PC-3 (cell line): ENCODE data around the gene TBX5. TPM values are rescaled to one million over a fixed set of nuclear protein-coding genes. Genes with fewer than 3 reads are reported as not detected.

ENCODE experiments used
- ATAC-seq: fragments of 200-7000 bp; cut with Tn5 transposase; 2 replicates; pipeline ENCODE4 v1.9.1; 2020; ENCODE audit warnings: mild to moderate bottlenecking, moderate library complexity
- BruUV-seq: library from RNA; stranded (reverse); fragments of 400-500 nt; replicated peaks from 2 replicates; lab custom pipeline; 2021; lab: Mats Ljungman, UMichigan
- CTCF ChIA-PET: fragments of 300-600 bp; sonication (Branson Sonifier 250); formaldehyde crosslinking; loops from one replicate; lab custom pipeline; 2022; ENCODE audit warnings: antibody characterized with exemption; lab: Charles Lee
- POLR2A ChIA-PET: fragments of 300-600 bp; sonication (Branson Sonifier 250); formaldehyde crosslinking; loops from one replicate; lab custom pipeline; 2022; ENCODE audit warnings: antibody characterized with exemption; ENCODE audit not compliant: unreplicated experiment; lab: Charles Lee
- DNase-seq: peaks from one replicate; pipeline ENCODE4 v3.0.0-alpha.2; 2015
- H2AFZ ChIP-seq: fragments of 300-600 bp; sonication (generic); 2 replicates; pipeline ENCODE4 v1.6.0; 2016; ENCODE audit warnings: antibody characterized with exemption, low read length
- H3F3A ChIP-seq: fragments of 300-600 bp; sonication (generic); one replicate; pipeline ENCODE4 v1.6.0; 2017; ENCODE audit warnings: antibody characterized with exemption, low read length, control low read depth, mild to moderate bottlenecking; ENCODE audit not compliant: unreplicated experiment
- H3K27ac ChIP-seq: fragments of 300-600 bp; sonication (generic); 2 replicates; pipeline ENCODE4 v1.5.1; 2016; ENCODE audit warnings: mild to moderate bottlenecking, low read length
- H3K27me3 ChIP-seq: fragments of 300-600 bp; sonication (generic); 2 replicates; pipeline ENCODE4 v1.6.1; 2016; ENCODE audit warnings: low read length, mixed read lengths
- H3K36me3 ChIP-seq: fragments of 300-600 bp; sonication (generic); 2 replicates; pipeline ENCODE4 v1.6.1; 2016; ENCODE audit warnings: low read depth, mixed run types, low read length, mixed read lengths
- H3K4me1 ChIP-seq: fragments of 300-600 bp; sonication (generic); 2 replicates; pipeline ENCODE4 v1.5.1; 2016; ENCODE audit warnings: low read length; ENCODE audit not compliant: insufficient read depth
- H3K4me2 ChIP-seq: fragments of 300-600 bp; sonication (generic); 2 replicates; pipeline ENCODE4 v1.6.0; 2016; ENCODE audit warnings: low read length
- H3K4me3 ChIP-seq: fragments of 300-600 bp; sonication (generic); 2 replicates; pipeline ENCODE4 v1.5.1; 2016; ENCODE audit warnings: mild to moderate bottlenecking, low read length, mixed read lengths
- H3K79me2 ChIP-seq: fragments of 300-600 bp; sonication (generic); 2 replicates; pipeline ENCODE4 v1.6.1; 2017; ENCODE audit warnings: low read length, mixed read lengths
- H3K9ac ChIP-seq: fragments of 300-600 bp; sonication (generic); 2 replicates; pipeline ENCODE4 v1.6.0; 2016; ENCODE audit warnings: mild to moderate bottlenecking, low read length
- H3K9me2 ChIP-seq: fragments of 300-600 bp; sonication (generic); replicated peaks from 2 replicates; pipeline ENCODE4 v1.6.1; 2016; ENCODE audit warnings: mixed run types, low read length, mixed read lengths
- H3K9me3 ChIP-seq: fragments of 300-600 bp; sonication (generic); 2 replicates; pipeline ENCODE4 v1.6.1; 2016; ENCODE audit warnings: low read length, mixed read lengths
- H4K20me1 ChIP-seq: fragments of 300-600 bp; sonication (generic); 2 replicates; pipeline ENCODE4 v1.6.1; 2016; ENCODE audit warnings: low read length, mixed read lengths
- EZH2 ChIP-seq: fragments of 300-600 bp; sonication (generic); IDR thresholded peaks from one replicate; pipeline ENCODE4 v1.6.1; 2017; ENCODE audit warnings: antibody characterized with exemption, mild to moderate bottlenecking, low read length; ENCODE audit not compliant: unreplicated experiment
- EZH2phosphoT487 ChIP-seq: fragments of 300-600 bp; sonication (generic); IDR thresholded peaks from 2 replicates; pipeline ENCODE4 v1.6.1; 2018; ENCODE audit warnings: mild to moderate bottlenecking, antibody characterized with exemption, low read length, borderline replicate concordance
- intact Hi-C: fragments of 100-400 bp; cut with micrococcal nuclease; formaldehyde crosslinking; loops from 2 replicates; pipeline ENCODE4 v1.9.0; 2023
- total RNA-seq: library from RNA; depleted of rRNA; stranded (reverse); fragments of >200 nt; gene quantifications from 2 replicates; pipeline ENCODE4 v1.2.3, GENCODE V29; 2014
- TF ChIP-seq, protein P1 (sequence below): fragments of 300-600 bp; sonication (generic); conservative IDR thresholded peaks from 2 replicates; pipeline ENCODE4 v1.5.1; 2017; ENCODE audit warnings: antibody characterized with exemption, low read depth, mild to moderate bottlenecking, low read length

TBX5 gene
- total RNA-seq, 1 experiment from 2014 or later: not detected

DNA sequence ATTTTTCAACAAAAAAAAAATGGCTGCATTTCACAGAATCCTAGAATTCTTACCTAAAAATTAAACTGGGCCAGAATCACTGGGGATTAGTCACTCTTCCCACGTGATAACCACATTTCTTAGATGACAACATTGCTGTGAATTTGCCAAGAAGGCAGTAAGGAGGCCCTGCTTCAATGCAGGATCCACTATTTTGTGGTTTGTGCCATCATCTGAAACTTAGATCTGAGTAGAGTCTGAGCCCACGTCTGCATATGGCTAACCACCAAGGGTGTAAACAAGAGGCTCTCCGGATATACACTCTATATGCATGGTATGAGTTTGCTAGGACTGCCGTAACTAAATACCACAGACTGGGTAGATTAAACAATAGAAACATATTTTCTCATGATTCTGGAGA lies 24.4 kb upstream of the TBX5 start:
- Histone ChIP-seq H3K9me3 (no peaks in the 10 kb centered on the region), H3K79me2 (no peaks in the 10 kb centered on the region), H3K9ac (no peak overlapping the region), H3F3A (no peaks in the 10 kb centered on the region), H3K4me1 (no peaks in the 10 kb centered on the region), H3K27me3 (peaks cover 65% of the 10 kb centered on the region), H3K27ac (no peak overlapping the region), H3K9me2 (no peaks in the 10 kb centered on the region), H3K4me2 (no peak overlapping the region), H3K36me3 (no peaks in the 10 kb centered on the region), H4K20me1 (no peaks in the 10 kb centered on the region), H3K4me3 (no peak overlapping the region), H2AFZ (no peak overlapping the region)
- BruUV-seq: no TSS peak
- ATAC-seq: no peak
- DNase-seq: peak; percentile 16
- intact Hi-C loops: no loop called here
- TF ChIP-seq EZH2phosphoT487: no peak
- no peak for TF ChIP-seq EZH2
- TF ChIP-seq, protein P1, sequence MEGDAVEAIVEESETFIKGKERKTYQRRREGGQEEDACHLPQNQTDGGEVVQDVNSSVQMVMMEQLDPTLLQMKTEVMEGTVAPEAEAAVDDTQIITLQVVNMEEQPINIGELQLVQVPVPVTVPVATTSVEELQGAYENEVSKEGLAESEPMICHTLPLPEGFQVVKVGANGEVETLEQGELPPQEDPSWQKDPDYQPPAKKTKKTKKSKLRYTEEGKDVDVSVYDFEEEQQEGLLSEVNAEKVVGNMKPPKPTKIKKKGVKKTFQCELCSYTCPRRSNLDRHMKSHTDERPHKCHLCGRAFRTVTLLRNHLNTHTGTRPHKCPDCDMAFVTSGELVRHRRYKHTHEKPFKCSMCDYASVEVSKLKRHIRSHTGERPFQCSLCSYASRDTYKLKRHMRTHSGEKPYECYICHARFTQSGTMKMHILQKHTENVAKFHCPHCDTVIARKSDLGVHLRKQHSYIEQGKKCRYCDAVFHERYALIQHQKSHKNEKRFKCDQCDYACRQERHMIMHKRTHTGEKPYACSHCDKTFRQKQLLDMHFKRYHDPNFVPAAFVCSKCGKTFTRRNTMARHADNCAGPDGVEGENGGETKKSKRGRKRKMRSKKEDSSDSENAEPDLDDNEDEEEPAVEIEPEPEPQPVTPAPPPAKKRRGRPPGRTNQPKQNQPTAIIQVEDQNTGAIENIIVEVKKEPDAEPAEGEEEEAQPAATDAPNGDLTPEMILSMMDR: no peak
- POLR2A ChIA-PET: no interaction called here
- CTCF ChIA-PET: no interaction called here

- POLR2A ChIA-PET: no interaction called here
- TF ChIP-seq EZH2: no peak
- Histone ChIP-seq H3K9me2 (no peaks in the 10 kb centered on the region), H3K27me3 (peaks cover 61% of the 10 kb centered on the region), H3K27ac (no peak overlapping the region), H2AFZ (no peak overlapping the region), H3K4me3 (no peak overlapping the region), H3K4me2 (no peak overlapping the region), H3F3A (no peaks in the 10 kb centered on the region), H4K20me1 (no peaks in the 10 kb centered on the region), H3K9ac (no peak overlapping the region), H3K9me3 (no peaks in the 10 kb centered on the region), H3K4me1 (no peaks in the 10 kb centered on the region), H3K79me2 (no peaks in the 10 kb centered on the region), H3K36me3 (no peaks in the 10 kb centered on the region)
- CTCF ChIA-PET: no interaction called here
- no peak for DNase-seq
- intact Hi-C loops: no loop called here
- no TSS peak for BruUV-seq
- ATAC-seq: no peak
Observed at GRCh38 chr12:114425031-114425626, 19.2 kb upstream of the TBX5 start.

DNA sequence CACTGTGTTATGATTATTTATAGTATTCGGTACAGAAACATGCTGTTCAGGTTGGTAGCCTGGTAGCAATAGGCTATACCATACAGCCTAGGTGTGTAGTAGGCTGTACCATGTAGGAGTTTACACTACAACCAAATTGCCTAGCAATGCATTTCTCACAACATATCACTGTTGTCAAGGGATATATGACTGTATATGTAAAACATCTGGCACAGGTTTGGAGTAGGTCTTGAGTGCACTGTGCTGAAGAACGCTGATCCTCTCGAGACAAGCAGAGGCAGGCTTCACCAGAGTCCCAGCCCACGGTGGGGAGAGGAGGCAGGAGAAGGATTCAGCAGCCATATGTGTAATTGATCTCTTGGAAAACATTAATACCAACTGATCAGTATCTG lies 15.0 kb upstream of the TBX5 start:
- no peak overlapping the region for H2AFZ ChIP-seq
- H3K4me2 ChIP-seq: no peak overlapping the region
- no peaks in the 10 kb centered on the region for H3K4me1 ChIP-seq
- intact Hi-C loops: no loop called here
- no peaks in the 10 kb centered on the region for H4K20me1 ChIP-seq
- POLR2A ChIA-PET: no interaction called here
- no peaks in the 10 kb centered on the region for H3F3A ChIP-seq
- no peaks in the 10 kb centered on the region for H3K9me2 ChIP-seq
- no peak overlapping the region for H3K27ac ChIP-seq
- ATAC-seq (no peak), DNase-seq (no peak)
- peaks cover 68% of the 10 kb centered on the region for H3K27me3 ChIP-seq
- BruUV-seq: no TSS peak
- H3K36me3 ChIP-seq: no peaks in the 10 kb centered on the region
- H3K79me2 ChIP-seq: no peaks in the 10 kb centered on the region
- CTCF ChIA-PET: no interaction called here
- no peaks in the 10 kb centered on the region for H3K9me3 ChIP-seq
- no peak overlapping the region for H3K4me3 ChIP-seq
- H3K9ac ChIP-seq: no peak overlapping the region
- TF ChIP-seq EZH2 (no peak), EZH2phosphoT487 (no peak)
- TF ChIP-seq, protein P1: no peak
